H9 (cell line): ENCODE measurements around the gene ZNF101. TPM values are rescaled to one million over a fixed set of nuclear protein-coding genes. Genes with fewer than 3 reads are reported as not detected.

Experiments
- DNase-seq: peaks from one replicate; pipeline ENCODE4 v3.0.0-alpha.2; 2017
- H2AFZ ChIP-seq: one replicate; pipeline ENCODE4 v1.6.1; 2013; ENCODE audit warnings: mild to moderate bottlenecking, low read length, control low read depth, moderate library complexity
- H2AK5ac ChIP-seq: 2 replicates; pipeline ENCODE4 v1.6.1; 2013; ENCODE audit warnings: low read length, control low read depth, mixed read lengths; ENCODE audit not compliant: insufficient read length
- H2BK120ac ChIP-seq: one replicate; pipeline ENCODE4 v1.6.1; 2013; ENCODE audit warnings: low read depth, mild to moderate bottlenecking, low read length, control low read depth, inconsistent platforms; ENCODE audit not compliant: poor library complexity, severe bottlenecking
- H2BK12ac ChIP-seq: 2 replicates; pipeline ENCODE4 v1.6.1; 2013; ENCODE audit warnings: low read length, control low read depth, mixed read lengths, low read depth; ENCODE audit not compliant: insufficient read length
- H2BK15ac ChIP-seq: 2 replicates; pipeline ENCODE4 v1.6.1; 2013; ENCODE audit warnings: low read depth, low read length, control low read depth
- H2BK20ac ChIP-seq: one replicate; pipeline ENCODE4 v1.6.1; 2013; ENCODE audit warnings: low read depth, mild to moderate bottlenecking, low read length, control low read depth, inconsistent platforms; ENCODE audit not compliant: poor library complexity, severe bottlenecking
- H2BK5ac ChIP-seq: 2 replicates; pipeline ENCODE4 v1.6.1; 2013; ENCODE audit warnings: low read length, control low read depth, mixed read lengths; ENCODE audit not compliant: insufficient read length
- H3K14ac ChIP-seq: 2 replicates; pipeline ENCODE4 v1.6.1; 2013; ENCODE audit warnings: low read length, control low read depth; ENCODE audit not compliant: insufficient read depth
- H3K18ac ChIP-seq: 2 replicates; pipeline ENCODE4 v1.6.1; 2013; ENCODE audit warnings: low read depth, mild to moderate bottlenecking, mixed read lengths, low read length, control low read depth; ENCODE audit not compliant: insufficient read length
- H3K23ac ChIP-seq: 2 replicates; pipeline ENCODE4 v1.6.1; 2013; ENCODE audit warnings: low read length, control low read depth, mixed read lengths, low read depth; ENCODE audit not compliant: insufficient read length
- H3K23me2 ChIP-seq: 2 replicates; pipeline ENCODE4 v1.6.1; 2013; ENCODE audit warnings: low read depth, mild to moderate bottlenecking, mixed read lengths, low read length, control low read depth; ENCODE audit not compliant: insufficient read length, poor library complexity, severe bottlenecking
- H3K27ac ChIP-seq: 2 replicates; pipeline ENCODE4 v1.5.1; 2013; ENCODE audit warnings: low read length, control low read depth, mixed read lengths, low read depth; ENCODE audit not compliant: insufficient read length
- H3K27me3 ChIP-seq: 2 replicates; pipeline ENCODE4 v1.6.1; 2013; ENCODE audit warnings: low read length, control low read depth, inconsistent platforms; ENCODE audit not compliant: insufficient read depth
- H3K4ac ChIP-seq: 2 replicates; pipeline ENCODE4 v1.6.1; 2013; ENCODE audit warnings: low read depth, mild to moderate bottlenecking, control low read depth, inconsistent platforms, low read length, moderate library complexity
- H3K4me1 ChIP-seq: 2 replicates; pipeline ENCODE4 v1.6.1; 2013; ENCODE audit warnings: low read length, control low read depth, inconsistent platforms; ENCODE audit not compliant: insufficient read depth
- H3K4me2 ChIP-seq: 2 replicates; pipeline ENCODE4 v1.6.1; 2013; ENCODE audit warnings: low read length, control low read depth, mixed read lengths; ENCODE audit not compliant: insufficient read length, insufficient read depth
- H3K56ac ChIP-seq: 2 replicates; pipeline ENCODE4 v1.6.1; 2013; ENCODE audit warnings: low read depth, mild to moderate bottlenecking, mixed read lengths, low read length, control low read depth; ENCODE audit not compliant: insufficient read length
- H3K79me1 ChIP-seq: 2 replicates; pipeline ENCODE4 v1.6.1; 2013; ENCODE audit warnings: low read depth, mild to moderate bottlenecking, moderate library complexity, low read length, control low read depth, inconsistent platforms; ENCODE audit not compliant: insufficient read depth, poor library complexity, severe bottlenecking
- H3K79me2 ChIP-seq: 2 replicates; pipeline ENCODE4 v1.6.1; 2013; ENCODE audit warnings: low read length, control low read depth, inconsistent platforms; ENCODE audit not compliant: insufficient read depth
- H3K9ac ChIP-seq: 2 replicates; pipeline ENCODE4 v1.6.1; 2013; ENCODE audit warnings: low read length, control low read depth, mixed read lengths; ENCODE audit not compliant: insufficient read length; ENCODE audit errors: extremely low read depth
- H3K9me3 ChIP-seq: one replicate; pipeline ENCODE4 v1.6.1; 2013; ENCODE audit warnings: low read depth, low read length, inconsistent platforms; ENCODE audit not compliant: control insufficient read depth
- H3T11ph ChIP-seq: one replicate; pipeline ENCODE4 v1.6.1; 2013; ENCODE audit warnings: mild to moderate bottlenecking, low read length, control low read depth, inconsistent platforms
- H4K20me1 ChIP-seq: one replicate; pipeline ENCODE4 v1.6.1; 2013; ENCODE audit not compliant: control insufficient read depth, insufficient read length, insufficient read depth
- H4K5ac ChIP-seq: 2 replicates; pipeline ENCODE4 v1.6.1; 2013; ENCODE audit warnings: low read depth, mild to moderate bottlenecking, mixed read lengths, low read length, control low read depth; ENCODE audit not compliant: insufficient read length
- H4K8ac ChIP-seq: replicated peaks from 2 replicates; pipeline ENCODE4 v1.6.1; 2013; ENCODE audit warnings: low read length, control low read depth, mixed read lengths, low read depth; ENCODE audit not compliant: insufficient read length
- H4K91ac ChIP-seq: 2 replicates; pipeline ENCODE4 v1.6.1; 2013; ENCODE audit warnings: low read depth, mild to moderate bottlenecking, moderate library complexity, mixed read lengths, low read length, control low read depth; ENCODE audit not compliant: insufficient read length
- H3K27ac Mint-ChIP-seq, 3 experiments: 2 replicates in 2 of 3; 3 replicates in 1 of 3; pipeline ENCODE4 v1.8.0; 2020 to 2021; ENCODE audit warnings: mixed read lengths in 3 of 3, mild to moderate bottlenecking in 1 of 3, moderate library complexity in 1 of 3
- H3K27me3 Mint-ChIP-seq: 2 replicates; pipeline ENCODE4 v1.8.0; 2021; ENCODE audit warnings: low read depth, mild to moderate bottlenecking, moderate library complexity, mixed read lengths
- H3K36me3 Mint-ChIP-seq, 3 experiments: 2 replicates in 2 of 3; 3 replicates in 1 of 3; pipeline ENCODE4 v1.8.0; 2020 to 2021; ENCODE audit warnings: low read depth in 3 of 3, mixed read lengths in 3 of 3; ENCODE audit not compliant: insufficient read depth in 1 of 3
- H3K4me1 Mint-ChIP-seq, 2 experiments: 2 replicates each; pipeline ENCODE4 v1.8.0; 2020; ENCODE audit warnings: mixed read lengths in 2 of 2
- H3K4me3 Mint-ChIP-seq, 2 experiments: 2 replicates in 1 of 2; 3 replicates in 1 of 2; pipeline ENCODE4 v1.8.0; 2020 to 2021; ENCODE audit warnings: mild to moderate bottlenecking in 2 of 2, mixed read lengths in 2 of 2, moderate library complexity in 1 of 2
- H3K9me3 Mint-ChIP-seq, 2 experiments: 2 replicates in 1 of 2; 3 replicates in 1 of 2; pipeline ENCODE4 v1.8.0; 2020; ENCODE audit warnings: mild to moderate bottlenecking in 2 of 2, mixed read lengths in 2 of 2, moderate library complexity in 1 of 2
- WGBS: extraction: QIAGEN DNeasy Blood & Tissue Kit; methylation state at CpG from one replicate; pipeline ENCODE4 v1.1.7; 2013; ENCODE audit warnings: missing lambda C conversion rate, low lambda C conversion rate, mixed read lengths; ENCODE audit not compliant: insufficient read length; ENCODE audit errors: extremely low coverage; 5-methylcytosine and 5-hydroxymethylcytosine counted together
- total RNA-seq: library from RNA; stranded (reverse); gene quantifications from 2 replicates; pipeline ENCODE4 v1.2.1, GENCODE V29; 2021
- TF ChIP-seq, protein P1 (sequence below): fragments of 200-600 bp; sonication (generic); conservative IDR thresholded peaks from 3 replicates; pipeline ENCODE4 v1.8.0; 2021; ENCODE audit warnings: antibody characterized with exemption, mild to moderate bottlenecking

ZNF101 gene
- total RNA-seq, 1 experiment from 2014 or later: 46.9 TPM

DNA sequence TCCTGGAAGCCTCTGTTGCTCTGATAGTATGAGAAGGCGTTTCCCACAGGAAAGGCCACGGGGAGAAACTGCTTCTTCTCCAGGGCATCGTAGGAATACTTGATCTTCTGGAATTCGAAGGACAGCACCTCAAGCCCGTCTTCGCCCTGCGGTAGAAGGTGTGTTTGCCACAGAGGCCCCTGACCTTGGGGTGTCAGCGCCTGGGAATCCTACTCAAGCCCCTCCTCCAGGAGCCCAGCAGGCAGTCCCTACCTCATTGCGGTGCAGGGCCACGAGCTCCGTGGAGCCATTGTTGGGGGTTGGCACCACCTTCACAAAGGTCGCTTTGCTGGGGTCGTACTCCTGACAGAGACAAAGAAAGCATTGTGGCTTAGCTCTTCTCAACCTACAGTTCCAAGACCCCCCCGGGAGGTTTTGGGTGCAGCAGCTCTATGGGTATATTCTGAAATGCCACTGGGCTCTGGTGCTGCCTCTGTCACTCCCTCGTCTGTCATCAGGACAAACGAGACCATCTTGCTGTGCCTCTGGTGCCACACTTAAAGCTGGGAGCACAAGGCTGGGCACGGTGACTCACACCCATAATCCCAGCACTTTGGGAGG is 8.9 kb upstream of the ZNF101 start:
- peaks cover 20% of the 10 kb centered on the region; the same call in 1 of the 2 replicates for H3K79me2 ChIP-seq
- no peak overlapping the region for H3K27ac ChIP-seq
- WGBS: no CpG with 5 or more reads among the region's 17 CpGs
- H4K8ac ChIP-seq: no peak overlapping the region
- no peaks in the 10 kb centered on the region for H3K9me3 ChIP-seq
- no peaks in the 10 kb centered on the region for H3K9me3 Mint-ChIP-seq
- H2BK20ac ChIP-seq: no peak overlapping the region
- H2BK120ac ChIP-seq: no peak overlapping the region
- no peaks in the 10 kb centered on the region for H3K27me3 Mint-ChIP-seq
- H2AFZ ChIP-seq: no peak overlapping the region
- H2BK12ac ChIP-seq: no peak overlapping the region
- H2AK5ac ChIP-seq: no peak overlapping the region
- H3K4me3 Mint-ChIP-seq: no peak overlapping the region
- no peak overlapping the region for H3K4ac ChIP-seq
- no peak overlapping the region for H3K23ac ChIP-seq
- no peak overlapping the region for H3K14ac ChIP-seq
- TF ChIP-seq, protein P1, sequence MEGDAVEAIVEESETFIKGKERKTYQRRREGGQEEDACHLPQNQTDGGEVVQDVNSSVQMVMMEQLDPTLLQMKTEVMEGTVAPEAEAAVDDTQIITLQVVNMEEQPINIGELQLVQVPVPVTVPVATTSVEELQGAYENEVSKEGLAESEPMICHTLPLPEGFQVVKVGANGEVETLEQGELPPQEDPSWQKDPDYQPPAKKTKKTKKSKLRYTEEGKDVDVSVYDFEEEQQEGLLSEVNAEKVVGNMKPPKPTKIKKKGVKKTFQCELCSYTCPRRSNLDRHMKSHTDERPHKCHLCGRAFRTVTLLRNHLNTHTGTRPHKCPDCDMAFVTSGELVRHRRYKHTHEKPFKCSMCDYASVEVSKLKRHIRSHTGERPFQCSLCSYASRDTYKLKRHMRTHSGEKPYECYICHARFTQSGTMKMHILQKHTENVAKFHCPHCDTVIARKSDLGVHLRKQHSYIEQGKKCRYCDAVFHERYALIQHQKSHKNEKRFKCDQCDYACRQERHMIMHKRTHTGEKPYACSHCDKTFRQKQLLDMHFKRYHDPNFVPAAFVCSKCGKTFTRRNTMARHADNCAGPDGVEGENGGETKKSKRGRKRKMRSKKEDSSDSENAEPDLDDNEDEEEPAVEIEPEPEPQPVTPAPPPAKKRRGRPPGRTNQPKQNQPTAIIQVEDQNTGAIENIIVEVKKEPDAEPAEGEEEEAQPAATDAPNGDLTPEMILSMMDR: no peak
- no peak overlapping the region for H3K18ac ChIP-seq
- H4K5ac ChIP-seq: no peak overlapping the region
- H3K79me1 ChIP-seq: peaks cover 5% of the 10 kb centered on the region
- peaks cover 19 to 20% of the 10 kb centered on the region in 2 experiments for H3K4me1 Mint-ChIP-seq
- no peaks in the 10 kb centered on the region for H4K20me1 ChIP-seq
- no peak overlapping the region for H4K91ac ChIP-seq
- no peak overlapping the region for H3T11ph ChIP-seq
- H3K23me2 ChIP-seq: no peaks in the 10 kb centered on the region
- H3K4me1 ChIP-seq: peaks cover 6% of the 10 kb centered on the region; the same call in 1 of the 2 replicates
- no peak overlapping the region for H3K9ac ChIP-seq
- H3K36me3 Mint-ChIP-seq: peaks cover 35 to 65% (median 58%) of the 10 kb centered on the region in 3 experiments
- peak overlapping the region in 1 of 3 experiments; percentile 76; a peak in 2 of 7 replicates for H3K27ac Mint-ChIP-seq
- no peak overlapping the region for H3K56ac ChIP-seq
- DNase-seq: no peak
- no peaks in the 10 kb centered on the region for H3K27me3 ChIP-seq
- no peak overlapping the region for H2BK5ac ChIP-seq
- no peak overlapping the region for H3K4me2 ChIP-seq
- H2BK15ac ChIP-seq: no peak overlapping the region
